Epithelial cell of proximal tubule (primary cell): ENCODE measurements around the gene SIRPA. TPM values are rescaled to one million over a fixed set of nuclear protein-coding genes. Genes with fewer than 3 reads are reported as not detected.

ENCODE experiments used
- DNase-seq: peaks from one replicate; pipeline ENCODE4 v3.0.0-alpha.2; 2011; ENCODE audit warnings: low read depth
- H3K4me3 ChIP-seq: 2 replicates; pipeline ENCODE4 v1.5.1; 2011; ENCODE audit warnings: low read depth, mild to moderate bottlenecking, low read length
- total RNA-seq: library from RNA; depleted of rRNA; stranded (reverse); fragments of >200 nt; gene quantifications from 2 replicates; pipeline ENCODE4 v1.2.3, GENCODE V29; 2015
- TF ChIP-seq, protein P1 (sequence below): conservative IDR thresholded peaks from 2 replicates; pipeline ENCODE4 v1.5.1; 2012; ENCODE audit warnings: low read depth, mild to moderate bottlenecking, low read length

SIRPA gene
- total RNA-seq, 1 donor from 2014 or later, result 50.6 TPM

DNA sequence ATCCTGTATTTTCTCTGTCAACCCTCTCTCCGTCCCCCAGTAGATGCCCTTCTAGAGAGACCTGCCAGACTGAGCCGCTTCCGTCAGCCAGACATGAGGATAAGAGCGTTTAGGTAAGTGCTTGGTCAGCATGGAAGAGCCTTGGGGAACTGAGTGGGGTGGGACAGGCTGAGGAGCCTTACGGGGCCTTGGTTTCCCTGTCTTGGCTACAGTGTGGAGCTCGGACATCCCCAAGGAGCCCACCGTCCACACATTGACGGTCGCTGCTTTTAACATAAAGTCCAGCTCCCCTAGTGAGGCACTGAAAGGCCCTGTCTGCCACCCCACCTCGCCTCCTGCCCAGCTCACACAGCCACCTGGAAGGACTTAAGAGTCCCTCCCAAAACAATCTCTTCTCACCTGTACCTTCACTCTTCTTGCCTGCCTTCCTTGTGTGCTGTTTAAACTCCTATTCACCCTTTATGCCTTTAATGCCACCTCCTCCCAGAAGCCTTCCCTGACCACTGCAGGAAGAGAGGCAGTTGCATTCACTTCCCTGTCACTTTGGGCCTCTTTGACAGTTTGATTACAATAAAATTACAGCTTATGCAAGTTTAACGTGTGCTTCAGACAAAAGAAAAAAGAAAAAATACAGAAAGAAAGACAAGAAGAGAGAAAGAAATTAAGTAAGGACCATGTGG, 56.4 kb downstream of the SIRPA start:
- H3K4me3 ChIP-seq, result no peak overlapping the region
- no peak for DNase-seq
- TF ChIP-seq, protein P1, sequence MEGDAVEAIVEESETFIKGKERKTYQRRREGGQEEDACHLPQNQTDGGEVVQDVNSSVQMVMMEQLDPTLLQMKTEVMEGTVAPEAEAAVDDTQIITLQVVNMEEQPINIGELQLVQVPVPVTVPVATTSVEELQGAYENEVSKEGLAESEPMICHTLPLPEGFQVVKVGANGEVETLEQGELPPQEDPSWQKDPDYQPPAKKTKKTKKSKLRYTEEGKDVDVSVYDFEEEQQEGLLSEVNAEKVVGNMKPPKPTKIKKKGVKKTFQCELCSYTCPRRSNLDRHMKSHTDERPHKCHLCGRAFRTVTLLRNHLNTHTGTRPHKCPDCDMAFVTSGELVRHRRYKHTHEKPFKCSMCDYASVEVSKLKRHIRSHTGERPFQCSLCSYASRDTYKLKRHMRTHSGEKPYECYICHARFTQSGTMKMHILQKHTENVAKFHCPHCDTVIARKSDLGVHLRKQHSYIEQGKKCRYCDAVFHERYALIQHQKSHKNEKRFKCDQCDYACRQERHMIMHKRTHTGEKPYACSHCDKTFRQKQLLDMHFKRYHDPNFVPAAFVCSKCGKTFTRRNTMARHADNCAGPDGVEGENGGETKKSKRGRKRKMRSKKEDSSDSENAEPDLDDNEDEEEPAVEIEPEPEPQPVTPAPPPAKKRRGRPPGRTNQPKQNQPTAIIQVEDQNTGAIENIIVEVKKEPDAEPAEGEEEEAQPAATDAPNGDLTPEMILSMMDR, result no peak

DNA sequence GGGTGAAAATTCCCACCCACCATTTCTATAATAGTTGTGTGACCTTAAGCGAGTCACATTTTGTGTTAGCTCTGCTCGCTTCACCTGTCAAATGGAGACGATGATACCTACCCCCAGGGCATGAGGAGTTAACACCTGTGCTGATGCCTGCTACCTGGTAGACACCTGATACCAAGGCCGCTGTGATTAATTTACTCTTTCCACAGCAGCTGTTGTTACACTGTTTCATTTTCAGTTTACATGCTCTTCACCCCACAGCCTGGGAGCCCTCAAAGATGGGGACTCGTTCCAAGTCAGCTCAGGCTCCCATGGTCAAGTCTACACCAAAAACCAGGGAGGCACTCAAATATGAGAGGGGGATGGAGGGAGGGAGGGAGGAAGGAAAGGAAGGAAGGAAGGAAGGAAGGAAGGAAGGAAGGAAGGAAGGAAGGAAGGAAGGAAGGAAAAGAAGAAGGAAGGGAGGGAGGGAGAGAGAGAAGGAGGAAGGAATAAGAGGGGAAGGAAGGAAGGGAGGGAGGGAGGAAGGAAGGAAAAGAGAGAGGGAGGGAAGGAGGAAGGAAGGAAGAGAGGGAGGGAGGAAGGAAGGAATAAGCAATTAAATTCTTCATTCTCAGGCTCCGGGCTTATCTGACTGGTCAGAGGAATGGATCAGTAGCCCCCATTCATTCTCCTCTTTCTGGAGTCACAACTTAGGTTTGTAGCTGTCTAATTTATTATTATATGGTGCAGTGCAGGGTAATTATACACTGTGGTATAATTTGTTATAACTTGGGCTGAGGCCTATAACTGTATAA, 57.7 kb downstream of the SIRPA start:
- no peak for DNase-seq
- TF ChIP-seq, protein P1, result no peak
- H3K4me3 ChIP-seq, result no peak overlapping the region

DNA sequence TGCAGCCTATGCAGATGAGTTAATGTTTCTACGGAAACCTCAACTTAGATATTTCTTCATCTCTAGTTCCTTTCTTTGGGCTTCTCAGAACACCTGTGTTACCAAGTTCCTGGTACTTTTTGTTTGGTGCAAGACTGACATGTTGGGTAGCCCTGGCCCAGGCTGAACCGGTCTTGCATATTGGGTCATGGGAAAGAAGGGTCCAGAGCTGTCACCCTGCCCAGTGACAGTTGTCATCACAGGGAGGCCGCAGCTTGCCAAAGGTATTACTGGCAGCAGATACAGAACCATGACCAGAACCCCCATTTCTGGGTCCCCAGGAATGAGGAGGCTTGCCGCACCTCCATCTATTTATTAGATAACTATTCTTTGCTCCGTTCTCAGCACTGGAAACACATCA, 58.4 kb downstream of the SIRPA start:
- DNase-seq, result no peak
- TF ChIP-seq, protein P1, result no peak
- no peak overlapping the region for H3K4me3 ChIP-seq

DNA sequence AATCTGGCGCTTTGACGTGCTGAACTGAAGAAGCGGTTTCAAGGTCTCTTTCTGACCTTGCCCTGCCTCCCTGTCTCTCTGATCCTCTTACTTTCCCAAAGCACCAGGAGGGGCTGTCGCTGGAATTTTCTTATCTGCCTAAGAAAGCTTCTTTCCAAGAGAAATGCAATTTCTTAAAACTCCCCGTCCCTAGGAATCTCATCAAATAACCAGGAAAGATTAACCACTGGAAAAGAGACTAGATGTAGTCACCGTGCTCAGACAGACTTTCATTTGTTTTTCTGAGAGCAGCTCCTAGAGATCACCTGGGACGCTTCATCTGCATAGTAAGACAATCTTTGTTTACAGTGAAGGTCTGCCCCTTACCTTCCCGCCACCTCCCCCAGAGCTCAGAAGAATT, 60.0 kb downstream of the SIRPA start:
- TF ChIP-seq, protein P1, result no peak
- no peak for DNase-seq
- no peak overlapping the region for H3K4me3 ChIP-seq

DNA sequence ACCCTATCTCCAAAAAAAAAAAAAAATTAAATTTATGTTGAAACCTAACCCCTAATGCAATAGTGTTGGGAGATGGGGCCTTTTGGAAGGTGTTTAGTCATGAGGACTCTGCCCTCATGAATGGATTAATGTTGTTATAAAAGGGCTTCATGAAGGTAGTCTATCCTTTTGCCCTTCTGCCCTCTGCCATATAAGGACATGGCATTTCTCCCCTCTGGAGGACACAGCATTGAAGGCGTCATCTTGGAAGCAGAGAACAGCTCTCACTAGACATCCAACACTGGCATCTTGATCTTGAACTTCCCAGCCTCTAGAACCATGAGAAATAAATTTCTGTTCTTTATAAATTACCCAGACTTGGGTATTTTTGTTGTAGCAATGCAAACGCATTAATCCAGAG, 63.2 kb downstream of the SIRPA start:
- DNase-seq, result no peak
- TF ChIP-seq, protein P1, result no peak
- no peak overlapping the region for H3K4me3 ChIP-seq

DNA sequence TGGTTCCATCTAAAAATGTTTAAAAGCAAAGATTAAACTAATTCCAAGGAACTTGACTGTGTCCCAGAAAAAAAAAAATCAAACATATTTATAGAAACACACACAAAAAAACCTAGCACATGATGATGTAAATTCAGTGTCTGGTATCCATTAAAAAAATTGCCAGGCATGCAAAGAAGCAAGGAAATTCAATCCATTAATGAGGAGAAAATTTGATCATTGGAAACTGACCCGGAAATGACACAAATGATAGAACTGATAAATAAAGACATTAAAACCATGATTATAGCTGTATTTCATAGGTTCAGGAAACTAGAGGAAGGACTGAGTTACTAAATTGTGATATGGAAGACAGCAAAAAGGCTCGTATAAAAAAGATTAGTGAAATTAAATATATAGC, 63.9 kb downstream of the SIRPA start:
- no peak overlapping the region for H3K4me3 ChIP-seq
- TF ChIP-seq, protein P1, result no peak
- no peak for DNase-seq
